Activated T-helper 1 cell treated with anti-CD3 and anti-CD28 coated beads, Interleukin-2, amount 50 U/mL, for 16 hours (primary cell): Measurements from ENCODE around the gene LHX3.
"Not testable (repeated sequence)": the region's sequence is repeated elsewhere in the genome, so short reads cannot be mapped to it uniquely, and the experiment has no call there.

Experiments used
- DNase-seq, 2 donors: peaks; one replicate each; pipeline ENCODE4 v3.0.0-alpha.2; 2020; ENCODE audit warnings: low read depth in 1 of 2, low spot score in 1 of 2

Gene LHX3

DNA sequence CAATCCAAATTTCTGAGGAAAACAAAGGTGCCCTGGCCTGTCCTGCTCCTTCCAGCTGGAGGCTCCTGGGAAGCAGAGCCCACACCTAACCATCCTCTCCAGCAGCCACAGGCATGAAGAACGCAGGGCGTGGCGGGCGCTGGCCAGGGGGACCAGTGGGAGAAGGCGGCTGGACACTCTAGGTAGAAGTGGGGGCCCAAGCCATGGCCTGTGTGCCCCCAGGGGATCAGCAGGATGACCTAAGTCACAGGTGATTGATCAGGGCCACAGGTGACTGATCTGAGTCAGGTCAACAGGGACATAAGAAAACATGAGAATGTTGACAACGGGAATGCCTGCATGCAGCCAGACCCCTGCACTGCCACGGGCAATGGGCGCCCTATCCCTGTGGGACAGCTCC, 37.3 kb upstream of the LHX3 start:
- no peak for DNase-seq

DNA sequence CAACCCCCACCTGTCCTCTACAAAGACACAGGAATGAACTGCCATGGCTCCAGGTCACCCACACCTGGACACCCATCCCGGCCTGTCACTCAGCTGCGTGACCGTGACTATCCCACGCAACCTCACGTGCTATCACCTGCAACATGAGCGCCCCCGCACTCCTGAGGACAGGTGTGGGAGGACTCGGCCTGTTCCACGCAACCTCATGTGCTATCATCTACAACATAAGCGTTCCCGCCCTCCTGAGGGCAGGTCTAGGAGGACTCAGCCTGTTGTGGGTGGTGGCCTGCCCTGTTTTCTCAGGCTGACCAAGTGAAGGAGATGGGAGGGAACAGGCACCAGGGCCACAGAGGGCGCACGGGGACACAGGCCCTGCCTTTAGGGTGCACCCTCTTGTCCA, 36.6 kb upstream of the LHX3 start:
- DNase-seq = no peak

DNA sequence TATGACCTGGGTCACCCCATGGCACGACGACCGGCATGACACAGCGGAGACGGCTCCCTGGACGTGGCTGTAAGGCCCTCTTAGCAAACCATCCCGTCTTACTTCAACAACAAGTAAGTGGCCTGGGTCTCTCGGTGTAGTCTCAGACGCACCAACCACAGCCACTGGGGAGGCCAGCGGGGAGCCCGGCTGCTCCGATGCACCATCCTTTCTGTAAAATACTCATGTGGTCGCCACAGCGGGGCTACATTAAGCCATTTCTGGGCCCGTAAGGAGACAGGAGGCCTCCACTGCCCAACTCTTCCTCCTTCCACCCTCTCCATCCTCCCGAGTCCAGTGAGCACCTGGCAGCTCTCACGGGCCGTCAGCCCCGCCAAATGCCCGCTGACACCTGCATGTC, 36.0 kb upstream of the LHX3 start:
- no peak for DNase-seq

DNA sequence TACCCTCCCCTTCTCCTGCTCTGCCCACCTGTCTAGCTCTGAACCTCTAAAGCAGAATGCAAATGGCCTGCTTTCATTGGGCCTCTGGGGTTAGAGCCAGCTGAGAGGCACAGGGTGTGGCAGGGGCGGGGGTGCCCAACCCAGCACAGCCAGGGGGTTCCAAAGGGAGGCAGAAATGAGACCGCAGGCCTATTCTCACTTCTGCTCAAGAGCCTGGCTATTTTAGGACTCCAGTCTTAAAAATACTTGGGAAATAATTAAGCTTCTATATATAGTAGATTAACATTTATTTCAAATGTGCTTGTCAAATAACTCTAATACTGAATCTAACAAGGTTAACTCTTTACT, 35.0 kb upstream of the LHX3 start:
- DNase-seq = no peak

GRCh38 chr9:136239135-136239982, 34.4 kb upstream of the LHX3 start:
- DNase-seq = no peak

GRCh38 chr9:136238342-136238732, 33.4 kb upstream of the LHX3 start:
- DNase-seq = no peak

DNA sequence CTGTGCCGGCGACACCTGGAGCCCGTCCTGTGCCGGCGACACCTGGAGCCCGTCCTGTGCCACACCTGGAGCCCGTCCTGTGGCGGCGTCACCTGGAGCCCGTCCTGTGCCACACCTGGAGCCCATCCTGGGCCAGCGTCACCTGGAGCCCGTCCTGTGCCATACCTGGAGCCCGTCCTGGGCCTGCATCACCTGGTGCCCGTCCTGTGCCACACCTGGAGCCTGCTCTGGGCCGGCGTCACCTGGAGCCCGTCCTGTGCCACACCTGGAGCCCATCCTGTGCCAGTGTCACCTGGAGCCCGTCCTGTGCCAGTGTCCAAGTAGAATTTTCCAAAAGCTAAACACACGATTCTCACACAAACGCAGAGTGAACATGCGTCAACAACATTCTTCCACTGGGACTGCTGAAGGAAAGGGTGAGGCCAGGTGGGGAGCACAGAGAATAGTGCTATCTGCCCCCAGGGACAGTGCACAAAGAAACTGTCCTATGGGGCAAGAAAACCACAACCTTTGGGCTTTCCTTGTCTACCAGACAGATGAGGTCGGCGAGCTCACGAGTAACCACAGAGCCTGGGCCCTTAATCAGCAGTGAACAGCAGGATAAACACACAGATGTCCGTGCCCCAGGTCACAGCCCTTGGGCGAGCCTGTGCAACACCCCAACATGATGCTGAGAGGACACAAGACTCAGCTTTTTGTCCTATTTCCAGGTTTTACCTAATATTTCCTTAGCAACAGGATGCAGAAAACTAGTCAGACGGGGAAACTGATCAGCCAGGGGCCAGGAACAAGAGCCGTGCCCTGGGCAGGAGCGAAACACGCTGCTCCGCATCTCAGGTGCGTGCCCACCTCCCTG, 32.8 kb upstream of the LHX3 start:
- no peak for DNase-seq

- DNase-seq = not testable (repeated sequence)
Measured at GRCh38 chr9:136236471-136237410, 31.8 kb upstream of the LHX3 start.

DNA sequence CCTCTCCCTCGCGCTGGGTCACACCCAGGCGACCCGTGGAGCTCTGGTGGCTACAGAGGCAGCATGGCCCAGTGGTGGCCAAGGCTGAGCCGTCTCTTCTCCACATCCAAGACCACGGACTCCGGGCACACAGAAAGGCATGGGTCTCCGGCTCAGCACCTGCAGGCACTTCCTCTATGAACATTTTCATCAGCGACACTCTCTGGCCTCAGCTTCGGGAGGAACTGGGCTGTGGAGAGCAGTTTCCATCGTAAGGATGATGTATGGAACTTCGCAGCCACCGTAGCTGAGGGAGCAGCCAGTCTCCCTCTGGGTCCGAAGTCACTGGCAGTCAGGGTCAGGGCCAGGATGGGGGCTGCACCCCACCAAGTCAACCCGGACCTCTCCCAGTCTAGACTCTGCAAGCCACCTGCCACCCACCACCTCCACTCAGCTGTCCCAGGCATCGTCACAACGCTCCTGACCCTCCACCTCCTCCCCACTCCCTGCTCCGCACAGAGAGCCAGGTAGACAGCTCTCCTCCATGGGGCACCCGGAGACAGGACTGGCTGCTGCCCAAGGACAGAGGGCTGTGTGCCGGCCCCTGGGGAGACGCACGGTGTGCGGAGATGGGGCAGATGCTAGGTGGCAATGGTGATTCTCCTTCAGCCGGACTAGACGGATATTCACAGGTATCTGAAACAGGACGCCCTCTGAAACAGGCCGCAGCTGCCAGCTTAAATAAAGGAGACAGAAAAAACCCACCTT, 31.0 kb upstream of the LHX3 start:
- no peak for DNase-seq

- DNase-seq = no peak
Measured at GRCh38 chr9:136235171-136235570, 30.2 kb upstream of the LHX3 start.

GRCh38 chr9:136234597-136234996, 29.7 kb upstream of the LHX3 start:
- DNase-seq = no peak

DNA sequence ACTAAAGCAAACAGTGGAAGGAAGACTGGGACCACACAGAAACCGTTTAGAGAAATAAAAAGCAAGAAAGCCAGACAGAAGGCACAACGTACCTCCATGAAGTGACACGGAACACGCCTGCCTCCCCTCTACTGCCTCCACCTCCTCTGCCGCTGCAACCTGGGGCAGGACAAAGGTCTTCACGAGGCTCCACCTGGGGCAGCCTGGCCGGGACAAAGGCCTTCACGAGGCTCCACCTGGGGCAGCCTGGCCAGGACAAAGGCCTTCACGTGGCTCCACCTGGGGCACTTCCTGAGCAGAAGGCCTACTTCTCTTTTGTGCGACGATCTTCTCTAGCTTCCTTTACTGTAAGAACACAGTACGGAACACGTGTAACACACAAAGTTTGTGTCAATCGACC, 28.9 kb upstream of the LHX3 start:
- no peak for DNase-seq

DNA sequence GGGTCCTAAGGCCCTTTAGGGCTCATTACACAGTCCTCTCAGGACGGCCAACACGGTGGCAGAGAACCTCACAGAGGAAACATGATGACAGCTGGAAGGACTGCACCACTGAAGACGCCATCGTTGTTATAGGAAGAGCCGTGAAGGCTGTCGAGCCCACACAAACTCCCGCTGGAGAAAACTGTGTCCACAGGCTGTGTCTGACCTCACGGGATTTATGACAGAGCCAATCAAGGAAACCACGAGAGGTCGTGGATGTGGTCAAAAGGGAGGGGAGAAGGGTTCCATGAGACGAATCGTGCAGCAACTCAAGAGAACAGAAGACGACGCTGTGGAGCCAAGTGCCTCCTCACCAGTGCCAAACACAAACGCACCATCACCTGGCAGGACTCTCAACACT, 28.5 kb upstream of the LHX3 start:
- no peak for DNase-seq

- no peak for DNase-seq
Measured at GRCh38 chr9:136232969-136233368, 28.0 kb upstream of the LHX3 start.

GRCh38 chr9:136231478-136232297, 26.8 kb upstream of the LHX3 start:
- DNase-seq = no peak

- DNase-seq = no peak
Measured at GRCh38 chr9:136230773-136231172, 25.8 kb upstream of the LHX3 start.

GRCh38 chr9:136230365-136230764, 25.4 kb upstream of the LHX3 start:
- no peak for DNase-seq

DNA sequence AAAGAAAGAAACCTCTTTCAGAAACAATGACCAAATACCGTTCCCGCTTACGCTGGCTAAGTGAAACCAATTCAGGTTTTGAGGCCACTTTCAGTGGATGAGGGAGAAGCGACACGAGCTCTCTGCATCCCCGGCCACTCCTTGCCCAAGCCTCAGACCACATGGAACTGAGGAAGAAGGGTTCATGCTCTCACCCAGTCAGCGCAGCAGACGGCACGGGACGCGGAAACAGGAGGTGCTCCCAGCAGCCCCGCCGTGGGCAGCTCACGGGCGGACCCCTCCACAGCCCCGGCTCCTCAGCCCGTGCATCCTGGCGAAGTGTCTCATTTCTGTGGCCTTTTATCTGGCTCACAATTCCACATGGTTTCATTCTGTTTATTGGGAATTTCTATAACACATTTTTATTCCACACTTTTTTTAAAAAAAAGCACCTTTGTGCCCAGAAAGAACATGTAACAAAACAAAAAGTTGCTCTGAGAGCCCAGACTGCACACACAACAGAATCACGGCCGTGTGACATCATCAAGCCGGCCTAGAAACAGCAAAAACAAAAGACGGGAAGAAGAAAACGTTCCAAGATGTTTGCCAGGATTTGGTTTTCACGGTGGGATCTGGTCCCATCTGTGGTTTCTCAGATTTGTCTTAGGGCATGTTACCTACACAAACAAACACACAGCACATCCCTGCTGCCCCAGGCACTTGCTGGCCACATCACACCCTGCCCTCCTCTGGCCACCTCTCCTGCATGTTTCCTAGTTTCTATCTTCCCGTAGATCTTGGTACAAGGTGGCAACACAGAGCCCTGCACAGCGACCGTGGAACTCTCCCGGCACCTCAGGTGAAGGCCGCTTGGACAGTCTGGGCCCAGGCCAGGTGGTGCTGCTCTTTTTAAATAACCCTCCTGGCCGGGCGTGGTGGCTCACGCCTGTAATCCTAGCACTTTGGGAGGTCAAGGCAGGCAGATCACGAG, 24.5 kb upstream of the LHX3 start:
- no peak for DNase-seq
